ENCODE data around the gene FILIP1.

Gene FILIP1

DNA sequence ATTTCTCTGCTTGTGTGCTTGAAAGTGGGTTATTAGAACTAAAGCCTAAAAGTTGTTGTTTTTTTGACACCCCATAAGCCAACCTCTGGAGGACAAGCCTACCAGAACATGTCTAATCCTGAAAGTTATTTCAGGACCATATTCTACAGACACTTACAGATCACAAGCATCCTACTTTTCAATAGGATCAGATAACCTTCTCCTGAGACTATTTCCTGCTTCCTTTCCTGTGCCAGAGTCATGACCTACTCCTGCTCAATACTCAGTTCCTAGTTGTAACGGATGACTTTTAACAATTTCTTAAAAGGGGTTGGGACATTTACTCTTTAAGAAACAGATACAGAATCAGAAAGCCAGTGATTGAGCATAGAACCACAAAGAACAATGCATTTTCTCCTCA is 5.3 kb upstream of the FILIP1 start:
- TF ChIP-seq, protein P1, sequence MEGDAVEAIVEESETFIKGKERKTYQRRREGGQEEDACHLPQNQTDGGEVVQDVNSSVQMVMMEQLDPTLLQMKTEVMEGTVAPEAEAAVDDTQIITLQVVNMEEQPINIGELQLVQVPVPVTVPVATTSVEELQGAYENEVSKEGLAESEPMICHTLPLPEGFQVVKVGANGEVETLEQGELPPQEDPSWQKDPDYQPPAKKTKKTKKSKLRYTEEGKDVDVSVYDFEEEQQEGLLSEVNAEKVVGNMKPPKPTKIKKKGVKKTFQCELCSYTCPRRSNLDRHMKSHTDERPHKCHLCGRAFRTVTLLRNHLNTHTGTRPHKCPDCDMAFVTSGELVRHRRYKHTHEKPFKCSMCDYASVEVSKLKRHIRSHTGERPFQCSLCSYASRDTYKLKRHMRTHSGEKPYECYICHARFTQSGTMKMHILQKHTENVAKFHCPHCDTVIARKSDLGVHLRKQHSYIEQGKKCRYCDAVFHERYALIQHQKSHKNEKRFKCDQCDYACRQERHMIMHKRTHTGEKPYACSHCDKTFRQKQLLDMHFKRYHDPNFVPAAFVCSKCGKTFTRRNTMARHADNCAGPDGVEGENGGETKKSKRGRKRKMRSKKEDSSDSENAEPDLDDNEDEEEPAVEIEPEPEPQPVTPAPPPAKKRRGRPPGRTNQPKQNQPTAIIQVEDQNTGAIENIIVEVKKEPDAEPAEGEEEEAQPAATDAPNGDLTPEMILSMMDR (conservative IDR thresholded peaks at IDR 0.05; ENCODE audit: low read length) = no peak
- no peak for TF ChIP-seq EZH2phosphoT487 (IDR thresholded peaks at IDR 0.05; ENCODE audit: borderline replicate concordance)
- no peak overlapping the region for H2AFZ ChIP-seq (ENCODE audit: low read length)
- no peak overlapping the region for H3K9ac ChIP-seq (ENCODE audit: low read depth, low read length, poor library complexity, severe bottlenecking)
- H3K4me1 ChIP-seq (ENCODE audit: insufficient read depth, low read length, poor library complexity, severe bottlenecking) = no peaks in the 10 kb centered on the region
- no peak overlapping the region for H3K4me3 ChIP-seq (ENCODE audit: low read length, poor library complexity, severe bottlenecking)
- H3K9me3 ChIP-seq (ENCODE audit: insufficient read depth, low read depth, low read length) = no peaks in the 10 kb centered on the region
- no peaks in the 10 kb centered on the region for H3F3A ChIP-seq (ENCODE audit: low read depth)
- no peaks in the 10 kb centered on the region for H3K27me3 ChIP-seq (ENCODE audit: insufficient read depth, low read length, poor library complexity, severe bottlenecking)
- H3K36me3 ChIP-seq (ENCODE audit: insufficient read depth, low read length) = no peaks in the 10 kb centered on the region
- H4K20me1 ChIP-seq (ENCODE audit: insufficient read depth, low read length, poor library complexity, severe bottlenecking) = no peaks in the 10 kb centered on the region
- H3K4me2 ChIP-seq (ENCODE audit: low read depth, low read length, poor library complexity, severe bottlenecking) = no peak overlapping the region
- H3K79me2 ChIP-seq (ENCODE audit: insufficient read depth, low read length) = no peaks in the 10 kb centered on the region
- H3K9me2 ChIP-seq (replicated peaks; ENCODE audit: low read depth, low read length) = no peaks in the 10 kb centered on the region

DNA sequence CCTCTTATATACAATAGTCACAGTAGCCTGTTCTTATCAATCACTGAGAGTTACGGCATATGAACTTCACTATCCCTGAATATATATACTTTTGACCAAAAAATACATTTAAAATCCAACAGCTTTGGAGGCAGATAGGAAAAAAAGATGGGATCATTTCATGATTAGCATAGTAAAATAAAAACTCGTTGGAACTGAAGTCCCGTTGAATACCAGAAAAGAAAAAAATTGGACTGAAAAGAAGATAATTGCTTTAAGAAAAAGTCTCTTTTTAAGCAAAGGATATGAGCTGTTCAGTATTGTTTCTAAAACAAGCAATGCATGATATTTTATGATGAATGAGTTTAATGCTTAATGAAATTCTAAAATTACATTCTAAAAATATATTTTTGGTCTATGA is 4.4 kb upstream of the FILIP1 start:
- Histone ChIP-seq H3K9me3 (ENCODE audit: insufficient read depth, low read depth, low read length) (no peaks in the 10 kb centered on the region), H3K9me2 (replicated peaks; ENCODE audit: low read depth, low read length) (no peaks in the 10 kb centered on the region), H3F3A (ENCODE audit: low read depth) (no peaks in the 10 kb centered on the region), H3K79me2 (ENCODE audit: insufficient read depth, low read length) (no peaks in the 10 kb centered on the region), H3K4me3 (ENCODE audit: low read length, poor library complexity, severe bottlenecking) (no peak overlapping the region), H3K4me1 (ENCODE audit: insufficient read depth, low read length, poor library complexity, severe bottlenecking) (no peaks in the 10 kb centered on the region), H3K9ac (ENCODE audit: low read depth, low read length, poor library complexity, severe bottlenecking) (no peak overlapping the region), H3K27me3 (ENCODE audit: insufficient read depth, low read length, poor library complexity, severe bottlenecking) (no peaks in the 10 kb centered on the region), H4K20me1 (ENCODE audit: insufficient read depth, low read length, poor library complexity, severe bottlenecking) (no peaks in the 10 kb centered on the region), H2AFZ (ENCODE audit: low read length) (no peak overlapping the region), H3K4me2 (ENCODE audit: low read depth, low read length, poor library complexity, severe bottlenecking) (no peak overlapping the region), H3K36me3 (ENCODE audit: insufficient read depth, low read length) (no peaks in the 10 kb centered on the region)
- TF ChIP-seq EZH2phosphoT487 (IDR thresholded peaks at IDR 0.05; ENCODE audit: borderline replicate concordance) = no peak
- TF ChIP-seq, protein P1 (conservative IDR thresholded peaks at IDR 0.05; ENCODE audit: low read length) = no peak

DNA sequence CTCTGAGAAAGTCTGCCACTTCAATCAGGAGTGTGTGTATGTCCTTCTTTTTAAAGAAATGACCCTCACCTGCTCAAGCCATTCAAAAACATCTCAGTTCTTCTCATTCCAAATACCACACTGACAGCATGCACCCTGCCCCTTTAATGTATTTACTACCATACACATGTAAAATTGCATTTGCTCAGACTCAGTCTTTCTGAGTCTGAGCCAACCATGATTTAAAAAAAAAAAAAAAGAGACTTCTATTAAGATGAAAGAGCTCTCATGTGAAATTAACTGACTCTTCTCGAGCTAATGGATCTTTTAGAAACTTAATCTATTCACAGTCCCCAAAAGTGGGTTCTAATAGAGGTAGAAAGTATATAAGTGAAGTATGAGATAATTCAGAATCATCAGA is 1.4 kb upstream of the FILIP1 start:
- TF ChIP-seq EZH2phosphoT487 (IDR thresholded peaks at IDR 0.05; ENCODE audit: borderline replicate concordance) = no peak
- TF ChIP-seq, protein P1 (conservative IDR thresholded peaks at IDR 0.05; ENCODE audit: low read length) = no peak
- H3K27me3 ChIP-seq (ENCODE audit: insufficient read depth, low read length, poor library complexity, severe bottlenecking) = no peaks in the 10 kb centered on the region

More for the DNA sequence above, 1.4 kb upstream of the FILIP1 start:
- H3K36me3 ChIP-seq (ENCODE audit: insufficient read depth, low read length) = no peaks in the 10 kb centered on the region
- no peaks in the 10 kb centered on the region for H4K20me1 ChIP-seq (ENCODE audit: insufficient read depth, low read length, poor library complexity, severe bottlenecking)
- no peaks in the 10 kb centered on the region for H3K79me2 ChIP-seq (ENCODE audit: insufficient read depth, low read length)
- no peak overlapping the region for H2AFZ ChIP-seq (ENCODE audit: low read length)
- H3K4me2 ChIP-seq (ENCODE audit: low read depth, low read length, poor library complexity, severe bottlenecking) = no peak overlapping the region
- no peak overlapping the region for H3K9ac ChIP-seq (ENCODE audit: low read depth, low read length, poor library complexity, severe bottlenecking)
- H3K4me1 ChIP-seq (ENCODE audit: insufficient read depth, low read length, poor library complexity, severe bottlenecking) = no peaks in the 10 kb centered on the region
- no peaks in the 10 kb centered on the region for H3K9me2 ChIP-seq (replicated peaks; ENCODE audit: low read depth, low read length)
- H3K9me3 ChIP-seq (ENCODE audit: insufficient read depth, low read depth, low read length) = no peaks in the 10 kb centered on the region
- no peak overlapping the region for H3K4me3 ChIP-seq (ENCODE audit: low read length, poor library complexity, severe bottlenecking)
- H3F3A ChIP-seq (ENCODE audit: low read depth) = no peaks in the 10 kb centered on the region

All from Loucy (cell line).